Esophagus mucosa (tissue), 1 donor: ENCODE data around the gene MVD. TPM values are rescaled to one million over a fixed set of nuclear protein-coding genes. Genes with fewer than 3 reads are reported as not detected.
A peak's percentile ranks its signal among the peaks of the same experiment; 100 is the strongest.

Experiments used
- ATAC-seq: fragments of 200-7000 bp; cut with Tn5 transposase; one replicate; pipeline ENCODE4 v1.9.1; 2020
- total RNA-seq: library from RNA; stranded (reverse); gene quantifications from one replicate; pipeline ENCODE4 v1.2.4, GENCODE V29; 2023
- donor health status: DM: yes; HTN: yes; CAD: no.

MVD gene
- total RNA-seq, 1 donor from 2014 or later, result 154 TPM

DNA sequence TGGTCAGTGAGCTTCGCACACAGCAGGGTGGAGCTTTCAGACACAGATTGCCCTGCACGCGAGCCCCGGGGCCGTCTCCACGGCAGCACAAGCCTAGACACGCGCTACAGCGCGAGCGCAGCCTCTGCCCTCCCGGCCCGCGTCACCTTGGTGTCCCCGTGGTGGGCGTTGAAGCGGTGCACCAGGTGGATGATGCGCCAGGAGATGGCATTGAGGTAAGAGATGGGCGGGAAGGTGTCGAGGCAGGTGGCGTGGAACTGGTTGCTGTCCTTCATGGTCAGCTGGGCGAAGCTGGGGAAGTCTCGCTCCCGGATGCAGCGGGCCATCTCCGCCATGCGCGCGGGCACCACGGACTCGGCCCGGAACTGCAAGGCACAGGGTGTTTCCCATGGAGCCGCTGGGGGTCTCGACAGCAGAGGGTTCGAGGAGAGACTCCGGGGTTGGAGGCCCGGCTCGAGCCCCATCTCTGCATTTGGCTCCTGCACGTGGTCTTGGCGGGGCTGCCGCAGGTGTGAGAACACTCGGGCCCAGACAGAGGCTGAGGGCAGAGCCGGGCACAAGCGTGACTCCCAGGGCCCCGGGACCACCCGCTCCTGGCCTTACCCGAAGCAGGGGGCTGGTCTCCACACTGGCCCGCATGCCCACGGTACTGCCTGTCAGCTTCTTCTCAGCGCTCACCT lies 7.7 kb downstream of the MVD start:
- ATAC-seq, result no peak

DNA sequence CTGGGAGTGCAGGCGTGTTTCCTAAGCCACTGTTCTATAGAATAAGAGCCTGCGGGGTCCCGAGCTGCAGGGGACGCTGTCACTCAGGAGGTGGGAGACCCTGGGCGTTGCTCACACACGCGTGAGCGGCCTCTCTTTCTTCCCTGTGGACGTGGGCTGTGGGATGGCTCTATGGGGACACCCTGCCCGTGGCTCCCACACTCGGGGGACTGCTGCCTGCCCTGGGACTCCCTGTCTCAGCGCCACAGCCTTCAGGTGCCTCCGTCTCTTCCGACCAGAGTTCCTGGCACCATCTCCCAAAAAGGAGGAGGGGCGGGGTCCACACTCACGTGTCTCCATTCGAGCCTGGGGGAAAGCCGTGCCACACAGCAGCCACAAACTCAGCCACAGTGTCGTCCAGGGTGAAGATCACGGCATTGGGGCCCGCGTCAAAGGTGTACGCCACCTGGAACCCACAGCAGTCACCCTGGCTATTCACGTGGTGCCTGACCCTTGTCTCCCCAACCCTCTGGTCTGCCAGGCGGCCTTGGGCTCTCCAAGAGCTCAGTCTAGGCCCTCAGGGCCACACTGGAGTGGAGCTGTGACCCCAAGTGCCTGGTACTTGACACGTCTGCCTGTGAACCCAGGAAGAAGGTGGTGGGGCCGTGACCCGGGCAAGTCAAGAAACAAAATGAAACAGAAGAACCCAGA lies 8.4 kb downstream of the MVD start:
- ATAC-seq, result no peak

DNA sequence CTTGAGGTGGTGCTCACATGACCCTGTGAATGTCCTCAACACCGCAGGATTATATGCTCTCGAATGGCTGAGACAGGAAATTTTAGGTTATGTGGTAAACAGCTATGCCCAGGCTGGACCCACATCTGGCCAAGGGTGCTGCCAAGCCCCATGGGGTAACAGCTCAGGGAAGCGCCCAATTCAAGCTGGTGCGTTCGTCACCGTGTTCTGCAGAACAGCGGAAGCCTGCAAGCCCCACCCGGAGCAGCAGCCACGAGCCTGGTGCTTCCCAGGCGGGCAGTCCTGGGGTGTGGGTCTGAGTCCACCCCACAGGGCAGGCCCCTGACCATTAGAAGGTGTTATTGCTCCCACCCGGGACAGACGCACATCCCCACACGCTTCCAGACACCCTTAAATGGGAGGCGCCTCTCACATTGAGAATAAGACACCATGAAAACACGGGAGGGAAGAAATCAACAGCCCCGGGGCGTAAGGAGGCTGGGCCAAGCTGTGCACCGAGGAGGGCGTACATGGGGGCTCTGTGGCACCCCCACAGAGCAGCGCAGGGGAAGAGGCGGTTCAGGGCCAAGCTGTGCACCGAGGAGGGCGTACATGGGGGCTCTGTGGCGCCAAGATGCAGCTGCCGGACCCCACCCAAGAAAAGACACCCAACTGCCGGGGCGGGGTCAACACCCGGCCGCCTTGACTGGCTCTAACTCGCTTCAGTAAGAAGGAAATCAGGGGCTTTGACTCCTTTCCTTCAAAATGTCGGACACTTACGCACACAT lies 9.1 kb downstream of the MVD start:
- ATAC-seq, result no peak

DNA sequence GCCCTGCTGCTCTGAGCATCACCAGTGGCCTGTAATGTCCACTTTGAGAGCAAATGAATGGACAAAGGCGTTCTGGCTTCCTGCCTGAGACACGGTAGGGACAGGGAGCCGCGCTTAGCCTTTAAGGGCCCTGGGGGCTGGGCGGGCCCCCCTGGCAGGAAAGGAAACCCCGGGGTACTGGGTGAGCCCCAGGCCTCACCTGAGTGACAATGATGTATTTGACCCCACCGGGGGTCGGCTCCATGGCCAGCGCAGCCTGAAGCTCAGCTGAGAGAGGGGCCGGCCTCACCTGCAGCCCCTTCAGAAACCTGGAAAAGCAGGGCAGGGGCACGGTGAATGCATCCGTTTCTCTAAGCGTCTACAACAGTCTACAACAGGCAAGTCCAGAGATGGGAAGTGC lies 9.8 kb downstream of the MVD start:
- no peak for ATAC-seq

DNA sequence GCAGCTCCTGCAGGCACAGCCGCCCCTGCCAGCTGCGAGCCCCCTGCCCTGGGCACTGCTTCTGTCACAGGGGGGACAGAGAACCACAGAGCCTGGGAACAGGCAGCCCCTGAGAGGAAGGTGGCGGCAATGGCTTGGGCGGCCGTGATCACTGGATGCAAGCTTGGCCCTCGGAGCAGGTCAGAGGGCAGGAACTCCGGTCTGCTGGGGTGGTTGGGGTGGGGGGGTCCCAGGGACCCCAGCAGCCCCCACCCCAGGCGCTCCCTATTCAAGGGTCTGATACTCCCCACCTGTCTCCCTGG lies 10.2 kb downstream of the MVD start:
- ATAC-seq, result no peak

DNA sequence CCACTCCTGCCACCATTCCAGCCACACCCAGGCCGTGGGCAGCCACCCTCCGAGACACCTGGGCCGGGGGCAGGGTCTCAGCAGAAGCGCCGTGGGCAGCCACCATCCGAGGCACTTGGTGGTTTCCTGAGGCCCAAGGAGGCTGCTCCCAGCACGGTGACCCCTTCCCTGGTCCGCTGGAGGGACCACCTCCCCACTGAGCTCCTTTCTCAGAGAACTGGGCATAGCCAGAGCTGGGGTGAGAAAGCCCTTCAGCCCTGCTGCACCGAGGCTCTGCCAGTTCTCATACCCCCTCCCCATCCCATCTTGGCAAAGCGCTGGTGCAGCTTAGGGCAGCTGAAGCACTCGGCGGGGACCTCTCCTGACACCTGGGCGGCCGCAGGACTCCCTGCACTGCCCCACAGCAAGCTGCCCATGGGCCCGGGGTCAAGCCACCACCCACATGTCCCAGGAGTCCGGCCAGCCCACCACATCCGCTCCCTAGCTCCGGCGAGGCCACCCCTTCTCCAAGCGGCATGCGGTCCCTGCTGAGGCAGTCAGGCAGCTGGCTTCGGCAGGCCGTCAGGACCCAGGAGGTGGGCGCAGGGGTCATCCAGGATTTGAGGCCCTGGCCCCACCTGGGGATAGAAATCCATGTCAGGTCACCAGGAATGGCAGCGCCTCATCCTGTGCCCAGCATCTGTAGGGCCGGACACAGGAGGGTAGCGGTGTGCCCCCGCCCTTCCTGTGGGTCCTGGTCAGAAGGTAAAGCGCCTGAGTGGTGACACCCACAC lies 10.7 kb downstream of the MVD start:
- no peak for ATAC-seq

DNA sequence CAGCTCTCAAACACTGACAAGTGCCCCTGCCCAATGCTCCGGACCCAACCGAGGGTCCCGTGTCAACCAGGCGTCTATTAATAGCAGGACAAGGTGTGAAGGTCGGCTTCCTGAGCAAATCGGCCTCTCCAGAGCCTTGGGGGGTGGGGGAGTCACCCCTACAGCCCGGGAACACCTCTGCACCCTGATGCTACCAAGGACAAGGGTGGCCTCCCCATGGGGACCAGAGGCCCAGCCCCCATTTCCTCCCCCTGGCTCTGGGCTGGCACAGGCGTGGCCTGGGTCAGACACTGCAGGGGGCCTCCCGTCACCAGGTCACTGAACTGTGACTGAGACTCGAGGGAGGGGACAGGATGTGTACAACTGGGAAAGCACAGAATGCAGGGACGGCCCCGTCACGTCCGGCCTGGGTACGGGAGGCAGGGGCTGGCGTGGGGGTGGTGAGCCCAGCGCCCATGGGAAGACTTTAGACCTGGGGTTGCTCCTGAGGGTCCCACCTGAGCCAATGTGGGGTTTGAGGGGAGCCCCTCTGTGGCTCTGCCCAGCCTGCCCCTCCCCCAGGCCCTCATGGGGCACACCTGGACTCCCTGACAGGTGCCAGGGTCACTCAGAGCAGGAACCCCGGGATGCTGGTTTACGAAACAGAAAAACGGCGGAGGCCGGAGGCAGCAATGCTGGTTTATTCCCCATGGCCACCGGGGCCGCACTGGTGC lies 11.5 kb downstream of the MVD start:
- ATAC-seq, result peak; percentile 65

DNA sequence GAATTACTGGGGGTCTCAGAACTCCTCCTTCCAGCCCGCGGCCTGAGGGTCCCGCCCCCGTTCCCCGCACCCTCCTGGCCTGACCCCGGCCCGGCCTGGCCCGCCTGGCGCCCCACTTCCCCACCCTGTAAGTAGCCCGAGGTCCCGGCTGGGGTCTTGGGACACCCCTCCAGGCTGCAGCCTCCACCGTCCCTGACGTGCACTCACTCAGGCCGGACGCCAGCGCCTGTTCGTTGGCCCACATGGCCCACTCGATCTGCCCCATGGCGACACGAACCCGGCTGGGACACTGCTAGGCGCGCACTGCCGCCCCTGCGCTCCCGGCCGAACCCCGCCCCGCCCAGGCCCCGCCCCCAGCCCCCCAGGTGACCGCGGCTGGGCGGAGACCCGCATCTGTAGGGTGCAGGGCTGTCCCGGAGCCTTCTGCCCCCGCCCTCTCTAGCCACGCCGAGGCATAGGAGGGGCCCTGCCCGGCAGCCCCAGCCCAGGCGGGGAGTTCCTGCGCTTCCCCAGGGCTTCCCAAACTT lies 12.1 kb downstream of the MVD start, which contains the start of gene CYBA:
TSS of gene CYBA (minus strand) at position 305 of the 527 bp plus-strand sequence. CDS start at position 265, 40 bp downstream.
- ATAC-seq, result peak; percentile 84

DNA sequence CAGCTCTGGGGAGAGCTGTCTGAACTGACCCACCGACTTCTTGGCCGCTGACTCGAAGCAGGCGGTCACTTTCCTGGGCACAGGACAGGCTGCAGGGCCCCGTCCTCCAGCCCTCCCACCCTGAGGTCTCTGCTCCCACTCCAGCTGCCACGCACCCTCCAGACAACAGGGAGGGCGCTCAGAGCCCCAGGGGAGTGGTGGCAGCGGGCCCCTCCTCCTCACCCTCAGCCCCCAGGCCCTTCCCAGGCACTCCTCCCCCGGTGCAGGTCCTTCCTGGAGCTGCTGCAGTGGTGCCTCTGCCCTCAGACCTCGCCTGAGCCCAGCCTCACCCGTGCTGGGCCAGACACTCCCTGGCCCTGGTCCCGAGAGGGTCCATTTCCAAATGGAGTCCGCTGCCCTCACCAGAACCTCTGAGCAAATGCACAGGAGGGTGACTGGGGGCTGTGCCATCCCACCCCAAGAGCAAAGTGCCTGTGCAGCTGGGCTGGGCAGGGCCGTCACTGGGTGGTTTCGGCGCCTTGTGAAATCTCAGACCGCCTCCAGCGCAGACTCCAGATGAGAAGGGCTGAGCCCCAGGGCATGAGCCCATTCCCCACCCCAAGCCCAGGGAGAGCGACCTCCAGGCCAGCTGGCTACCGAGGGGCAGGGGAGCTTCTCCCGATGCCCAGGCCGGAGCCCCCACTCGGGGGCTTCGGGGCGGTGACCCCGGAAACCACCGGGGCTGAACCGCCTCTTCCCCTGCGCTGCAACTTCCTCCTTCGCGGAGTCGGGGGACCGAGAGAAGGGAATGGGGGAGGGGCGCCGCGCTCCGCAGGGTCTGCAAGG lies 12.8 kb downstream of the MVD start:
- ATAC-seq, result peak; percentile 11

DNA sequence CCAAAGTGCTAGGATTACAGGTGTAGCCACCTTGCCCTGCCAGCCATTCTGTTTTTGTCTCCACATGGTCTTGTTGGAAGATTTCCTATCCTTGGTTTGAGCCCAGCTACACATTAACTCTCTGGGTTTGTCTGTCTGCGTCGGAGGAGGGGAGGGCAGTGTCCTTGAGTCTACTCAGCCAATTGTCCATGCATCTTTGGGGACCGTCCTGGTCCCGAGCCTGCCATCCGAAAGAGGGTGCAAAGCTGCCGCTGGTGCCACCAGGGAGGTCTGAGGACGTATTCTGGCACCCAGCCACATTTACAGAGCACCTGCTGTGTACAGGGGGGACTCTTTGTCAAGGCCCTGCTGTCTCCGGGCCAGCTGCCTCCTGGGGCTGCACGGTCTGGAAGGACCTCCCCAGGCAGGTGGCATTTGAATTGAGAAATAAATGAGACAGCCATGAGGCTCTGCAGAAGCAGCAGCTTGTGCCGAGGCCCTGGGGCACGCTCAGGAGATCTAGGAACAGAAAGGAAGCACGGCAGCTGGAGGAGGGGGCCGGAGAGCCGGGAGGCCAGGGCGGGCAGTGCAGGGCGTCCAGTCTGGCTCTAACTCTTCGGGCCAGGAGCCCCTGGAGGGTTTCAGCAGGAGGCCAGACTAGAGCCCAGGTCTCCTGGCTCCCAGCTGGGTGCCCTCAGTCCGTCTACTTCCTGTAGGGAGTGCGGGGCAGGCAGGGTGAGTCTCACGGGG lies 13.5 kb downstream of the MVD start:
- ATAC-seq, result no peak

DNA sequence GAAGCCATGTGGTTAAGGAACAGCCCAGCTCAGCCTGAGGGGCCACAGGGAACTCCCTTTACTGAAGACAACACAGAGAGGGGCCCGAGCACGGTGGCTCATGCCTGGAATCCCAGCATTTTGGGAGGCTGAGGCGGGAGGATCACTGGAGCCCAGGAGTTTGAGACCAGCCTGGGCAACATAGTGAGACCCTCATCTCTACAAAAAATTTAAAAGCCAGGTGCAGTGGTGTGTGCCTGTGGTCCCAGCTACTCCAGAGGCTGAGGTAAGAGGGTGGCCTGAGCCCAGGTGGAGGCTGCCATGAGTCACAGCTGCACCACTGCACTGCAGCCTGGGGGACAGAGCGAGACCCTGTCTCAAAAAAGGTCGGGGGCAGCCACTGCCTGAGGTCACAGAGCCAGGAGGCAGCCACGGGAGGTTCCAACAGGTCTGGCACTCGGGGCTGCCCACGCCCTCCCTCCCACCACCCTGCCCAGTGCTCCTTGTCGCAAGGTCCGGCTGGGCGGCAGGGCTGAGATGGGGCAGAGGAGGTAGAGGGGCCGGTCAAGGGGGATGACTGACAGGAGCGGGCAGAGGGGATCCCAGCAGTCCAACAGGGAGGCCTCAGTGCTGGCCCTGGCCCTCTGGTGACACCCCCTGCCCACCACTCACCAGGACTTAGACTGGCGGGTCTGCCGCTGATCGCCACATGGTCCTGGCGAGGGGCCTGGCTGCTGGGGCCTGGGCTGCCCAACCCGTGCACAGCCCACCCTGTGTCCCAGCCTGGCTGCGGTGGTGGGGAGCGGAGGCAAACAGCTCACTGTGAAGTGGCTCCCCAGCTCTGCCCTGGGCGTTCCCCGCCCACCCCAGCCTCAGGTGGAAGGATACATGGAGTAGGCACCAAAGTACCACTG lies 15.5 kb downstream of the MVD start:
- no peak for ATAC-seq

DNA sequence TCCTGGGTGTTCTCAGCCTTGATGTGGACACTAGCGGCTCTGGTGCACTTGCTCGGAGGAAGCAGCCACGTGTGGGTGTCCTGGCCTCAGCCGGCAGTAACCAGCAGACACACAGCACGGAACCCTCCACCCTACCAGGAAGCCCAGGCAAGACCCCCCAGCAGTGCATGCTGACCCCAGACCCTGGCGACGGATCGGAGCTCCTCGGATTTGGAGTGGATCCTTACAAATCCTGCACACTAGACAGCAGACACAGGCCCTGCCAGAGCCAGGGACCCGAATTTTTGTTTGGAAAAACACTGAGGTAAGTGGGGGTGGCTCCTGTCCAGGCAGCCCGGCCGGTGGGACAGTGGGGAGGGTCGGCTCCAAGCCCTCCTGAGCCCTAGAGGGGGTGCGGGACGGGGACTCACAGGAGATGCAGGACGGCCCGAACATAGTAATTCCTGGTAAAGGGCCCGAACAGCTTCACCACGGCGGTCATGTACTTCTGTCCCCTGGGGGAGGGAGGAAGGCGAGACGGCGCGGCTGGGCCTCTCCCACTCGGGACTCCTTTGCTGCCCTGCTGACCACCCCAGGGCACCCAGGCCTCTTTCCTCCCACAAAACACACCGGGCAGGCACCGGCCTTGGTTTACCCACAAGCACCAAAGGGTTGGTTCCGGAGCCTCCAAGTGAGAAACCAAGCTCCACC lies 16.4 kb downstream of the MVD start:
- ATAC-seq, result no peak

DNA sequence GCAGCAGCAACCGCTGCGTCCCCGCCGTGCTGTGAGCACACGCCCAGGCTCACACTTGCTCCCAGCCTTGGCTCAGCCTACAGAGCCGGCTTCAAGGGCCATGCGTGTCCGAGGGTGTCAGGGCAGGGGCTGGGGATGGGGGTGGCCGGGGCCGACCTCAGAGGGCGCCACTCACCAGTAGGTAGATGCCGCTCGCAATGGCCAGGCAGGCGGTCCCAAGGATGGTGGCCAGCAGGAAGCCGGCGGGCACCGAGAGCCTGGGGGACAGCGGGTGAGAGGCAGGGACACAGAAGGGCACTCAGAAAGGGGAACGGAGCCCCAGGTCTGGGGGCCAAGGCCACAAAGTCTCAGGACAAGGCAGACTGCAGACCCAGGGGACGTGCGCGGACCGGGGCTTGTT lies 16.9 kb downstream of the MVD start:
- no peak for ATAC-seq

DNA sequence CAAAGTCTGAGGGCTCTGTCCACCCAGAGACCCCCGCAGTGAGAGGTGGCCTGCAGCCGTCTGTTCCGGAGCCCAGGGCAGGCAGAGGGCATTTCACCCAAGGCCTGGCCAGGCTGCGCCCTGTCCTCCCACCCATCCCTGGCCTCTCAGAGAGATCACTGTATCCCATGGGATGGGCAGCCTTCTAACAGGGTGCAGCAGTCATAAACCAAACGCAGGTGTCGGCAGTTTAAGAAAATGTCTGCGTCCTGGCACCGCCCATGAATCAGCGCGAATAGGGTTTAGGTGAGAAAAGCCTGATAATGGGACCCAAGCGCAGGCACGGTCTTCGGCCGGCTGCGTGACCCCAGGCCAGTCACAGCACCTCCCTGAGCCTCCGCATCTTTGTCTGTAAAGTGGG lies 17.4 kb downstream of the MVD start:
- ATAC-seq, result no peak

DNA sequence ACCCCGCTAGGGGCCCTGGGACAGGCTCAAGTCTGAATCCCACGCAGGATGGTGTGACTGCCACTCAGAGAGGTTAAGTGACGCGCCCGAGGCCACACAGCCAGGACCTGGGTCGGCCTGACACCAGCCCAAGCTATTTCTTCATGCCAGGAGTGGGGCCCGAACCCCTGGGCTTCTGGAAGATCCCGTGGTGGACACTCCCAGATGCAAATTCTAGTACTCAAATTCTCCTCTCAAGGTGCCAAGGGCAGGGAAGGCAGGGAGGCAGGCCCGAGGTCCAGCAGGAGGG lies 19.3 kb downstream of the MVD start:
- ATAC-seq, result no peak

DNA sequence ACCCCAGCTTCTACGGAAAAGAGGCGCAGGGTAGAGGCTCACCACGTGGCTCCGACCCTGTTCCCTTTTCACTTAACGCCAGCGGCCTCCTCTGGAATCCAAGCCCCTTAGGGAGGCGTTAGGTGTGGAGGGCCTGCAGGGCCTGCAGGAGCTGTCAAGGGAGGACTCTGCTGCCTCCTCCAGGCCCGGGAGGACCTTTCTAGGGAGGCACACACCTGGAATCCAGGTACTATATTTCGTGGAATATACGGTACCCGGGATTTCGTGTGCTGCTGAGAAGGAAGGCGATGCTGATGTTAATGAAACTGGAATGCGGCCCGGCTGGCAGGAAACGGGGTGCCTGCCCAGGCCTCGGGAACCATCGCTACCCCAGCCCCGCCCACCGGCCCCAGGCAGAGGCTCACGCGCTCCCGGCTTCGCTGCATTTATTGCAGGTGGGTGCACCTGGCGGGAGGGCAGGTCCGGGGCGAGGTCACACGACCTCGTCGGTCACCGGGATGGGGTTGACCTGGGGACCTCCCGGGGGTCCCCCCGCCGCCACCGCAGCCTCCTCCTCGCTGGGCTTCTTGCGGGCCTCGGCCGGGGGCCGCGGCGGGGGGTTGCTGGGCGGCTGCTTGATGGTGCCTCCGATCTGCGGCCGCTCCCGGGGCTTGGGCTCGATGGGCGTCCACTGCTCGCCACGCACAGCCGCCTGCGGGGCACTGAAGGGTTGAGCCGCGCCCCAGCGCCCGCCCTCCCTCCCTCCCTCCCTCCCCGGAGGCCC lies 19.8 kb downstream of the MVD start:
- no peak for ATAC-seq

DNA sequence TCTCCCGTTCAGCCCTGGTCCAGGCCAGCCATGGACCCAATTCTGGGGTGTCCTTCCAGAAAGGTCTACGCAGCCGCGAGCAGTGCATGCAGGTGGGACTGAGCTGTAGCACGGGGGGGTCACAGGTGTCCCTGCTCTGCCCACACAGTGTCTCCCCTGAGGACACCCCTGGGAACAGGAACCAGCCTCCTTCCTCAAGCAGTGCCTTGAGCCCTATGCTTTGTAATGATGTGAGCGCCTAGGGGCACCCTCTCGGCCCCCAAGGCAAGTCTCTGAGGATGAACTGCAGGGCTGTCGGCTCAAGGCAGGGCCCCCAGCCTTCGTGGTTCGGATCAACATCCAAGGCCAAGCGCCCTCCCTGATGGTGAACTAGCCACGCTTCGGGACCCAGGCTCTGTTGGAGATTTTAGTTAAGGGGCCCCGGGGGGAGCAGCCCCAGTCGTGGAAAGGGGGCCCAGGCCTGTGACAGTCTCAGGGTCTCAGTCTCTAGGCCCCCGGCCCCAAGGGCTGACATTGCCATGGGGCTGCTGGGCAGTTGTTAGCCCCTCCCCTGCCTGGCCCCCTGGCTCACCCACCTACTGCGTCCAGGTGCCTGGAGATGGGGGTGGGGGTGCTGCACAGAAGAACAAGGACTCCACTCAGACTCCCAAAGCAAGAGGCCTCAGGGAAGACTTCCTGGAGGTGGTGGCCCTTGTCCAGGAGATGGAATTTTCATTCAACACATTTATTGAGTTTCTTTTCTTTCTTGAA lies 22.2 kb downstream of the MVD start:
- peak; percentile 2 for ATAC-seq
